Mesendoderm (in vitro differentiated cells): ENCODE measurements around the gene MTMR6.

Experiments
- DNase-seq: peaks from one replicate; pipeline ENCODE4 v3.0.0; 2013
- H2AK5ac ChIP-seq: 2 replicates; pipeline ENCODE4 v1.6.1; 2013; ENCODE audit warnings: low read length, inconsistent platforms
- H2BK120ac ChIP-seq: 2 replicates; pipeline ENCODE4 v1.6.1; 2013; ENCODE audit warnings: low read depth, mild to moderate bottlenecking, low read length, moderate library complexity, mixed read lengths
- H2BK15ac ChIP-seq: replicated peaks from 2 replicates; pipeline ENCODE4 v1.6.1; 2013; ENCODE audit warnings: low read depth, mild to moderate bottlenecking, moderate library complexity
- H2BK5ac ChIP-seq: 2 replicates; pipeline ENCODE4 v1.6.1; 2013; ENCODE audit warnings: low read length, inconsistent platforms
- H3K18ac ChIP-seq: 2 replicates; pipeline ENCODE4 v1.6.1; 2013; ENCODE audit warnings: mild to moderate bottlenecking, low read length, mixed read lengths
- H3K23ac ChIP-seq: one replicate; pipeline ENCODE4 v1.6.1; 2013; ENCODE audit warnings: low read length
- H3K27ac ChIP-seq: 2 replicates; pipeline ENCODE4 v1.5.1; 2013; ENCODE audit warnings: low read depth, mild to moderate bottlenecking, inconsistent platforms, low read length, moderate library complexity
- H3K27me3 ChIP-seq: 2 replicates; pipeline ENCODE4 v1.6.1; 2013; ENCODE audit warnings: low read length, control low read depth, mild to moderate bottlenecking, inconsistent platforms; ENCODE audit not compliant: insufficient read depth, poor library complexity
- H3K36me3 ChIP-seq: 2 replicates; pipeline ENCODE4 v1.6.1; 2013; ENCODE audit warnings: low read length, inconsistent platforms; ENCODE audit not compliant: control insufficient read depth, insufficient read depth
- H3K4ac ChIP-seq: one replicate; pipeline ENCODE4 v1.6.1; 2013; ENCODE audit warnings: low read depth, mild to moderate bottlenecking, low read length, moderate library complexity
- H3K4me1 ChIP-seq: 2 replicates; pipeline ENCODE4 v1.6.1; 2013; ENCODE audit warnings: low read depth, low read length, inconsistent platforms; ENCODE audit not compliant: control insufficient read depth
- H3K4me2 ChIP-seq: 2 replicates; pipeline ENCODE4 v1.6.1; 2013; ENCODE audit warnings: low read length
- H3K4me3 ChIP-seq: 2 replicates; pipeline ENCODE4 v1.5.1; 2013; ENCODE audit warnings: mild to moderate bottlenecking, low read length
- H3K56ac ChIP-seq: one replicate; pipeline ENCODE4 v1.6.1; 2013; ENCODE audit warnings: low read length
- H3K79me1 ChIP-seq: 2 replicates; pipeline ENCODE4 v1.6.1; 2013; ENCODE audit warnings: low read length, inconsistent platforms
- H3K79me2 ChIP-seq: 2 replicates; pipeline ENCODE4 v1.6.1; 2013; ENCODE audit warnings: mild to moderate bottlenecking, low read length; ENCODE audit not compliant: control insufficient read depth, insufficient read depth
- H3K9ac ChIP-seq: 2 replicates; pipeline ENCODE4 v1.6.1; 2013; ENCODE audit warnings: low read length, inconsistent platforms
- H4K5ac ChIP-seq: one replicate; pipeline ENCODE4 v1.6.1; 2013; ENCODE audit warnings: low read length
- H4K8ac ChIP-seq: one replicate; pipeline ENCODE4 v1.6.1; 2013; ENCODE audit warnings: low read depth, mild to moderate bottlenecking, control low read depth, low read length, moderate library complexity
- WGBS: extraction: QIAGEN DNeasy Blood & Tissue Kit; methylation state at CpG from one replicate; pipeline ENCODE4 v1.1.7; 2013; ENCODE audit warnings: low lambda C conversion rate, missing lambda C conversion rate; ENCODE audit not compliant: insufficient coverage; ENCODE audit errors: extremely low coverage; 5-methylcytosine and 5-hydroxymethylcytosine counted together

Gene MTMR6

GRCh38 chr13:25291691-25292090 is 4.4 kb upstream of the MTMR6 start:
- Histone ChIP-seq H3K23ac (no peak overlapping the region), H2BK15ac (no peak overlapping the region), H3K79me1 (no peaks in the 10 kb centered on the region), H2AK5ac (no peak overlapping the region), H4K5ac (no peak overlapping the region), H3K9ac (no peak overlapping the region), H4K8ac (no peak overlapping the region), H2BK5ac (no peak overlapping the region), H3K4me2 (no peak overlapping the region), H3K27me3 (no peaks in the 10 kb centered on the region), H3K36me3 (no peaks in the 10 kb centered on the region), H3K18ac (no peak overlapping the region), H3K79me2 (no peaks in the 10 kb centered on the region), H3K56ac (no peak overlapping the region), H3K4me1 (no peaks in the 10 kb centered on the region), H2BK120ac (no peak overlapping the region), H3K27ac (no peak overlapping the region), H3K4me3 (no peak overlapping the region), H3K4ac (no peak overlapping the region)
- DNase-seq, result no peak
- WGBS, result no CpG with 5 or more reads among the region's 1 CpG

- no peaks in the 10 kb centered on the region for H3K36me3 ChIP-seq
- H3K79me2 ChIP-seq, result no peaks in the 10 kb centered on the region
- H3K27me3 ChIP-seq, result no peaks in the 10 kb centered on the region
- no peaks in the 10 kb centered on the region for H3K79me1 ChIP-seq
- WGBS, result no CpG with 5 or more reads among the region's 2 CpGs
- H2BK5ac ChIP-seq, result no peak overlapping the region
- no peak overlapping the region for H3K23ac ChIP-seq
- H3K4me1 ChIP-seq, result no peaks in the 10 kb centered on the region
- H3K4me3 ChIP-seq, result no peak overlapping the region
- no peak overlapping the region for H3K18ac ChIP-seq
- H4K8ac ChIP-seq, result no peak overlapping the region
- no peak overlapping the region for H4K5ac ChIP-seq
- H2BK120ac ChIP-seq, result no peak overlapping the region
- H3K4ac ChIP-seq, result no peak overlapping the region
- H3K56ac ChIP-seq, result no peak overlapping the region
- H3K27ac ChIP-seq, result no peak overlapping the region
- H3K9ac ChIP-seq, result no peak overlapping the region
- DNase-seq, result no peak
- H3K4me2 ChIP-seq, result no peak overlapping the region
- H2AK5ac ChIP-seq, result no peak overlapping the region
- H2BK15ac ChIP-seq, result no peak overlapping the region
Measured at GRCh38 chr13:25288966-25289365, 1.7 kb upstream of the MTMR6 start.

DNA sequence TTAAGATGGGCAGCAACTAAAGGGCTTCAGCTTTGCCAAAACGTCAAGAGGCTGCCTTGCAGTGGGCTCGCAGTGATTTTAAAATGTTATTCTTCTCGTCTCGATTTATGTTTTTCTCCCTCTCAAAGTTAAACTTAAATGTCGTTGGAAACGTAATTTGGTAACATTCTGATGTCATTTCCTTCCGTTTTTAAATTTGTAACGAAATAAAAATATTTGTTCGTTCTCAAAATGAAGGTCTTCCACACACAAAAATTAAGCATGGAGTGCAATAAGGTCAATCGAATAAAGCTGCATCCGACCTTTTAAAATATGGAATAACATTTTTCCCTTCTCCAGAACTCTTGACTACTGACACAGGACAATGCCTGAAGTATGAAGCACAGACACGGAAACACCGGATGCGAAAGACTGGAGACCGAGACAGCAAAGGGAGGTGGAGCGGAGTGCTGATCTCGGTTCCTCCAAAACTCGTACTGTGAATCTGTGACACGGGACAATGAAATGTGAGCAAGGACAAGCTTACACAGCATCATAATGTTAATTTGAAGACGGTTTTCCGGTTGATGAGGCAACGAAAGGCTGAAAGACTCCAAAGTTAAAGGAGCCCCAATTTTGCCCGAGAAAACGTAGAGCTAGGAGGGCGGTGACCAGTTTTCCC is 850 bp downstream of the MTMR6 start:
- no peak overlapping the region for H3K27ac ChIP-seq
- no peaks in the 10 kb centered on the region for H3K79me1 ChIP-seq
- no peaks in the 10 kb centered on the region for H3K27me3 ChIP-seq
- no peak overlapping the region for H2BK5ac ChIP-seq
- peak overlapping the region; percentile 73 for H3K4me3 ChIP-seq
- no peak overlapping the region for H2BK120ac ChIP-seq
- no peaks in the 10 kb centered on the region for H3K36me3 ChIP-seq
- H3K18ac ChIP-seq, result peak overlapping the region; percentile 10
- no CpG with 5 or more reads among the region's 25 CpGs for WGBS
- H2BK15ac ChIP-seq, result no peak overlapping the region
- no peak overlapping the region for H4K5ac ChIP-seq
- H4K8ac ChIP-seq, result no peak overlapping the region
- peak; percentile 48 for DNase-seq
- peak overlapping the region; percentile 81 for H3K9ac ChIP-seq
- H3K79me2 ChIP-seq, result no peaks in the 10 kb centered on the region
- no peaks in the 10 kb centered on the region for H3K4me1 ChIP-seq
- H3K23ac ChIP-seq, result no peak overlapping the region
- peak overlapping the region; percentile 78 for H3K4me2 ChIP-seq
- H3K56ac ChIP-seq, result peak overlapping the region; percentile 90
- H2AK5ac ChIP-seq, result no peak overlapping the region
- no peak overlapping the region for H3K4ac ChIP-seq

- no peak overlapping the region for H2BK5ac ChIP-seq
Measured at GRCh38 chr13:25281935-25282332, 5.4 kb downstream of the MTMR6 start.

GRCh38 chr13:25281193-25281934 is 5.9 kb downstream of the MTMR6 start:
- no peak overlapping the region for H2BK120ac ChIP-seq
- WGBS, result no CpG with 5 or more reads among the region's 4 CpGs
- H2BK5ac ChIP-seq, result no peak overlapping the region

More at GRCh38 chr13:25281935-25282332, 5.4 kb downstream of the MTMR6 start:
- Histone ChIP-seq H3K18ac (no peak overlapping the region), H3K23ac (no peak overlapping the region), H4K8ac (no peak overlapping the region), H3K36me3 (no peaks in the 10 kb centered on the region), H3K4me3 (no peak overlapping the region), H2BK15ac (no peak overlapping the region), H3K27ac (no peak overlapping the region), H3K4ac (no peak overlapping the region), H4K5ac (no peak overlapping the region), H3K79me2 (no peaks in the 10 kb centered on the region), H3K9ac (no peak overlapping the region), H3K56ac (no peak overlapping the region), H3K27me3 (no peaks in the 10 kb centered on the region), H3K4me1 (no peaks in the 10 kb centered on the region), H2AK5ac (no peak overlapping the region), H3K4me2 (no peak overlapping the region), H3K79me1 (peaks cover 2% of the 10 kb centered on the region), H2BK120ac (no peak overlapping the region)
- no peak for DNase-seq
- no CpG with 5 or more reads among the region's 1 CpG for WGBS

More at GRCh38 chr13:25281193-25281934, 5.9 kb downstream of the MTMR6 start:
- H3K36me3 ChIP-seq, result no peaks in the 10 kb centered on the region
- no peak overlapping the region for H3K18ac ChIP-seq
- no peak overlapping the region for H4K5ac ChIP-seq
- H3K9ac ChIP-seq, result no peak overlapping the region
- no peak overlapping the region for H3K23ac ChIP-seq
- H3K4me2 ChIP-seq, result no peak overlapping the region
- H4K8ac ChIP-seq, result no peak overlapping the region
- no peak overlapping the region for H2AK5ac ChIP-seq
- no peak overlapping the region for H2BK15ac ChIP-seq
- peaks cover 2% of the 10 kb centered on the region for H3K79me1 ChIP-seq
- H3K4me1 ChIP-seq, result no peaks in the 10 kb centered on the region
- no peak overlapping the region for H3K56ac ChIP-seq
- H3K4ac ChIP-seq, result no peak overlapping the region
- H3K79me2 ChIP-seq, result no peaks in the 10 kb centered on the region
- H3K27ac ChIP-seq, result no peak overlapping the region
- DNase-seq, result no peak
- H3K4me3 ChIP-seq, result no peak overlapping the region
- H3K27me3 ChIP-seq, result no peaks in the 10 kb centered on the region
